ENCODE data around the gene CTAGE8.
"Not testable (repeated sequence)": the region's sequence is repeated elsewhere in the genome, so short reads cannot be mapped to it uniquely, and the experiment has no call there.

The CTAGE8 gene

GRCh38 chr7:144256112-144256511 is 13.0 kb downstream of the CTAGE8 start:
- no peak for DNase-seq

DNA sequence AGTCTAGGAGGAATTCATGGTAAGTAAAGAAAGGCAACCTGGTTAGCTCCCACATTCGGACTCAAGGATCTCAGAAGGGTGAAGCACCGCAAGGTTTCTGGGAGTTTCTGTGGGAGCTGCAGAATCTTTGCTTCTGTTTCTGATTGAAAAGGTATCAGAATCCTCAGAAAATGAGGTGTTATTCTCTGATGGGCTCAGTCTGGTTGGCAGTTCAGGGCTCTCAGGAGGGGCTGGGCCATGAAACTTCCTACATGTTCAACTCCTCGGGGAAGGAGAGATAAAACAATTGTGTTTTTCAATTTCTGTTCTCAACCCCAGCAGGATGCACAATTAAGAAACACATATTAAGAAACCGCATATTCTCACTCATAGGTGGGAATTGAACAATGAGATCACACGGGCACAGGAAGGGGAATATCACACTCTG is 13.6 kb downstream of the CTAGE8 start:
- no peak for DNase-seq

DNA sequence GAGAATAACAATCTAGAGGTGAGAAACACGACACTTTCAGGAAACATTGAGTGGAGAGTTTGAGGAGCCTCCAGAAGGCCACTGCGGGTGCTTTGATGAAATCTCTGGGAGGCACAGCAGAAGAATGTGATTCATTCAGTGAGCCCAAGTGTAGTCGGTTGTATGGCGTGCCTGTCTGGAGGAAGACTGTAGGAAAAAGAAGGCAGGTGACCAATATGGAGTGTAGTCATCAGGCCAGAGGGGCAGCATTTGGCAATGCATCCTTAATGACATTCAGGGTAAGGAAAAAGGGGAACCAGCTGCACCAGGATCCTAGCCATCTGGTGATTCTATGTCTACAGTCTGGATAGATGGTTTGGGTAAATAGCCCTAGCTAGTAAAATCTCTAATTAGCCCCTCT is 16.8 kb downstream of the CTAGE8 start:
- not testable (repeated sequence) for DNase-seq

- DNase-seq: not testable (repeated sequence)
These were observed 21.3 kb downstream of the CTAGE8 start for GRCh38 chr7:144247674-144248330.

DNA sequence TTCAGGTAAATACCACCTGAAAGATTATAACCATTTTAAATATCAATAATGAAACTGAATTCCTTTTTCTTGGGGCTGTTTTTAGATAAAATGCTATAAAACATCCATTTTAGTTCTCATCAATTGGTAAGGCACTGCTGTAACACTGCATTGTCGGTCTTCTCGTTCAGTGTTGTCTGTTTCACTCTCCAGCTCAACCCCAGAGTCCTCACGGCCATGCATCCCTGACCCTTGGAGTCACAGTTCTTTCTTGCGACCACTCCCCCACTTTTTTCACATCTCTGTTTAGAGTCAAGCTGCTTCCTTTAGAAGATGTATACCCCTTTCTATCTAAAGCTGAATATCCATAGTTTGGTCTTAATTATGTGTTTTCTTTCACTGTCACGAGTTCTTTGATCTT is 22.1 kb downstream of the CTAGE8 start:
- DNase-seq: not testable (repeated sequence)

GRCh38 chr7:144245372-144245771 is 23.7 kb downstream of the CTAGE8 start:
- not testable (repeated sequence) for DNase-seq

GRCh38 chr7:144239365-144239764 is 29.7 kb downstream of the CTAGE8 start, which contains the start of gene OR2A42:
TSS of gene OR2A42 (minus strand) at chr7:144239605. CDS start at chr7:144232843, 6,762 bp downstream.
- not testable (repeated sequence) for DNase-seq

DNA sequence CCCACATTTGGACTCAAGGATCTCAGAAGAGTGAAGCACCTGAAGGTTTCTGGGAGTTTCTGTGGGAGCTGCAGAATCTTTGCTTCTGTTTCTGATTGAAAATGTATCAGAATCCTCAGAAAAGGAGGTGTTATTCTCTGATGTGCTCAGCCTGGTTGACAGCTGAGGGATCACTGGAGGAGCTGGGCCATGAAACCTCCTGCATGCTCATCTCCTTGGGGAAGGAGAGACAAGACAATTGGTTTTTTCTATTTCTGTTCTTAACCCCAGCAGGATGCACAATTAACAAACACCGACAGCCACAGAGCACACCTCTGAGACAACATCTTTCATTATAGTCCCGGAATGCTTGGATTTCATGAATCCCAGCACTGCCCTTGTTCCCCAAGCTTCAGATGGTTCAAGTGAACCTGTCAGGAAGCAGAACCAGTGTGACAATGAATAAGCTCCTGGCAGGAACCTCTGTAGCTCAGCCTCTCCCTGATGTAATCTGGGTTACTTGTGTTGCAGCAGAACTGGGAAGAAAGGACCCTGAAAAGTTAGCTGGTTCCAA is 30.5 kb downstream of the CTAGE8 start:
- DNase-seq: not testable (repeated sequence)

GRCh38 chr7:144233039-144233438 is 36.0 kb downstream of the CTAGE8 start:
- DNase-seq: not testable (repeated sequence)

- DNase-seq: not testable (repeated sequence)
These were observed 38.1 kb downstream of the CTAGE8 start for GRCh38 chr7:144231027-144231426.

- not testable (repeated sequence) for DNase-seq
These were observed 40.3 kb downstream of the CTAGE8 start for GRCh38 chr7:144228810-144229209.

DNA sequence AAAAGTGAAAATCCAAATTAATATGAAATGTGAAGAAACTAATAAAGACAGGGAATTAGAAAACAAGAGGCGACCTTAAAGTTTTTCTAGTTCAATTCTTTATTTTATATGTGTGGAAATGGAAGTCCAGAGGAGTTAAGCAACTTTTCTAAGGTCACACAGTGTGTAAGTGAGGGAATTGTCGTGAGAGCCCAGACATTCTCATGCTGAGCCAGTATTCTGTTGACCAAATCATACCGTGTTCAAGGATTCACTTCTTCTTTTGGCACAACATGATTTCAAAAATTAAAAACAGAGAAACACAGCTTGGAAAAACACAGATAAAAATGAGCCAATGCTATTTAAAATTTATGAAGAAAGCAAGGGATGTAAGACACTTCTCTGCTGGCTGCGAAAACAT is 42.2 kb downstream of the CTAGE8 start:
- not testable (repeated sequence) for DNase-seq

DNA sequence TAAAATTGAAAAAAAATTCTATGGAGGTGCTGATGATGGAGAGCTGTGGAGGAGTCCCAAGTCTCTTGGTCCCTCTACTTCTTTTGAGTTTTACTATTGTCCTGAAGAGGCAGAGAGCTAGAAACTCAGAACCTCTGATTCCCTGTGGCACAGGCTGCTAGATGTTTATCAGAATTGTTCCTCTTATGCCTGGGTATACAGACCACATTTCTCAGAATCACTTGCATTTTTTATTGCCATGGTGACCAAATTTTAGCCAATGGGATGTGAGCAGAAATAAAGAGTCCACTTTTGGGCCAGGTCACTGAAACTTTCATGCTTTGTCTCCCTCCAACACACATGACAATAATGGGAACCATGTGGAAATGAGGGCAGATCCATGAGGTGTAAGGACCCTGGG is 45.4 kb downstream of the CTAGE8 start:
- DNase-seq: not testable (repeated sequence)

DNA sequence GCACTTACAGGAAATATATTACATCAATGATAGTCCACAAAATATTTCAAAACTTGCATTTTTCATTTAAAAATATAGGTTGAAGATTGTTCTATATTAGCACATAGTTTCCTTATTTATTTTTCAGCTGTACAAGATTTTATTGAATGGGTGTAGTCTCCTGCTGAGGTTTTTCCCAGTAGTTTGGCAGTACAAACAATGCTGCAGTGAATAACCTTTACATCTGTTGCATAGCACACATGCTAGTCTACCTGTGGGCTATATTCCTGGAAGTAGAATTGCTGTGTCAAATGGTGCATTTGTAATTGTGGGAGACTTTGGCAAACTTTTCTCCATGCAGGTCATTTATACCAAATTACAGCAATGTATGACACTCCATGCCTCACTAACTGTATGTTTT is 48.6 kb downstream of the CTAGE8 start:
- DNase-seq: not testable (repeated sequence)

- DNase-seq: not testable (repeated sequence)
These were observed 49.9 kb downstream of the CTAGE8 start for GRCh38 chr7:144219149-144219548.

DNA sequence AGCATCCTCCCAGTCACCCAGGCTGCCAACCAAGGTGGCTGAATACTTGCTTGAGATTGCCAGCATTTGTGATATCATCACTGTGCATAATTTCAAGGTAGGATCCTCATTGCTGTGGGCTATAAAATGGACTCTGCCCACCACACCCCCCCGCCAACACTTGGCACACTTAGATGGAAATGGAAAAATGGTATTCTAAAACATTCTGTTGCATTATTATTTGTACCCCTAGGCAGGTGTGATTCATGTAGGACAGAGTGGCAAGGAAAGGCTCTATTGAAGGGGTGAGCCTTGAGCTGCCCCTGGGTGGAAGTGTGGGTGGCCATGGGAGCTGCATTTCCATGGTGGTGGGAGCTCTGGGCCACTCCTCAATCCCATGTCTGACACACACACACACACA is 50.5 kb downstream of the CTAGE8 start:
- DNase-seq: not testable (repeated sequence)

DNA sequence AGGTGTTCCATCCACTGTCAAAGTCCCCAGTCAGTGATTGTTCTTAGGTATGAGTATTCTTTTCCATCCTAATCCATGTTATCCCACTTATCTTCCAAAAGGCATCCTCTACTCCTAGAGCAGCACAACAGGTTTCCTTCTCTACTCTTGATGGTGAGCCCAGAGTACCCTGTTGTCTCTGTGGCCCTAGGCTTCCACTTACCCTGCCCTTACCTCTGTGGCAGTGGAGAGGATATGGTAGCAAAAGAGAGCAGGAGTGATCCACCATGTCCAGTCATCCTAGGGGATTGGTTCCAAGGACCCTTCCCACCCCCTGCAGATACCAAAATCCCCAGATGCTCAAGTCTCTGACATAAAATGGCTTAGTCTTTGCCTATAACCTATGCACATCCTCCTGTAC is 51.9 kb downstream of the CTAGE8 start:
- not testable (repeated sequence) for DNase-seq

All from CD4-positive, alpha-beta T cell treated with Interleukin-4 for 1 hour (primary cell).